ENCODE data around the gene ARHGEF16. TPM values are rescaled to one million over a fixed set of nuclear protein-coding genes. Genes with fewer than 3 reads are reported as not detected.

Gene ARHGEF16
- total RNA-seq, 1 donor from 2014 or later: 1.6 TPM

GRCh38 chr1:3466366-3467075 is 12.1 kb downstream of the ARHGEF16 start:
- DNase-seq (ENCODE audit: low spot score): no peak

DNA sequence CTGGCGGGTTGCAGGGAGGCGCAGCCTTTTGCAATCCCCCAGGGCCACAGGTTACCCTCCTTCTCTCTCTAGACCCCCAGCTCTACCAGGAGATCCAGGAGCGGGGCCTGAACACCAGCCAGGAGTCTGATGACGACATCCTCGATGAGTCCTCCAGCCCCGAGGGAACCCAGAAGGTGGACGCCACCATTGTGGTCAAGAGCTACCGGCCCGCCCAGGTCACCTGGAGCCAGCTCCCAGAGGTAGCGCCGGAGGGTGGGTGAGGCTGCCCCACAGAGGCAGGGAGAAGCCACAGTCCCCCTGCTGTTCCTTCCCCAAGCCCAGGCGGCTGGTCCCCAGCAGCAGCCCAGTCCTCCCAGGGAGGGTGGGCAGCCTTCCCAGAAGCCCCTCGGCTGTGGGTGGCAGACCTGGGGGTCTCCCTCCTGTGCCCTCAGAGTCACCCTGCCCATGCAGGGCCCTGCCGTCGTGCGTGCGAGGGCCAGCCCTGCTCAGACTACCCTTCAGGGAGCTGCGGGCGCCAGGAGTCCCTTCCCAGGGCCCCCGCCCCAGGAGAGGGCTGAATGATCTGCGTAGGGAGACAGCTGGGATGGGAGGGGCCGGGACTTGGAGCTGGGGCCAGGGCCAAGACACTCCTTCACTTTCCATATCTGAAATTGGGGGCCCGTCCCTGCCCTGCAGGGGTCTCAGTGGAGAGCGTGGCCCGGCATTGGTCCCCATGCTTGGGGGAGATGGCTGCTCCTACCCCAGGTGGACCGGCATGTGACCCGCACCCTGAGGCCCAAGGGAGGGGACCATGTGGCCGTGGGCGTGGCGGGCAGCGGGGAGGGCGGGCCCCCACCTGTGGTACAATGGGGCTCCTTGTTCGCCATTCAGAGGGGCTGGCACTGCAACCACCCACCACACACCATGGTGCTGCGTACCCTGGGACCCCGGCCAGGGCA is 12.9 kb downstream of the ARHGEF16 start:
- DNase-seq (ENCODE audit: low spot score): no peak

- no peak for DNase-seq (ENCODE audit: low spot score)
These were observed 14.0 kb downstream of the ARHGEF16 start for GRCh38 chr1:3468236-3469103.

- no peak for DNase-seq (ENCODE audit: low spot score)
These were observed 14.8 kb downstream of the ARHGEF16 start for GRCh38 chr1:3469104-3469848.

DNA sequence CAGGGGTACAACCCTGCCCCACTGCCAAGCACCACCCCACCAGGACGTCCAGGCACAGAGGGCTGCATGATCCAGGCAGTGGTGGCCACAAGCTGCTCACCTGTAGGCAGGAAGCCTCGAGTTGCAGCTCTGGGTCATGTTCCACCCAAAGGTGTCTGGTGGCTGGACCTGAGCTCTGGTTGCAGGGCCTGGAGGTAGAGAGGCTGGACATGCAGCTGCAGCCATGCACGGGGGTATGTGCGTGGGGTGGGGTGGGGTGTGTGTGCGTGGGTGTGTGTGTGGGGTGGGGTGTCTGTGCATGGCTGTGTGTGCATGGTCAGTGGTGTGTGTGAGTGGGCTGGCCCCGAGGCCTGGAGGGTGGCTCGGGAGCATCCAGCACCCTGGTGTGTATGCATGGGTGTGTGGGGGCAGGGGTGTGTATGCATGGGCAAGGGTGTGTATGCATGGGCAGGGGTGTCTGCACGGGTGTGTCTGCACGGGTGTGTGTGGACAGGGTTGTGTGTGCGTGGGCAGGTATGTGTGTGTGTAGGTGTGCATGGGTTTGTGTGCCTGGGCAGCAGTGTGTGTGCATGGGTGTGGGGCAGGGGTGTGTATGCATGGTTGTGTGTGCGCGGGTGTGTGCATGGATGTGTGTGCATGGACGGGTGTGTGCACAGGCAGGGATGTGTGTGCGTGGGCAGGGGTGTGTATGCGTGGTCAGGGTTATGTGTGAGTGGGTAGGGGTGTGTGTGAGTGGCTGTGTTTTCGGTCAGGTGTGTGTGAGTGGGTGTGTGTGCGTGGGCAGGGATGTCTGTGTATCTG is 15.6 kb downstream of the ARHGEF16 start:
- no peak for DNase-seq (ENCODE audit: low spot score)

GRCh38 chr1:3470650-3471355 is 16.3 kb downstream of the ARHGEF16 start:
- no peak for DNase-seq (ENCODE audit: low spot score)

GRCh38 chr1:3471356-3472087 is 17.1 kb downstream of the ARHGEF16 start:
- no peak for DNase-seq (ENCODE audit: low spot score)

DNA sequence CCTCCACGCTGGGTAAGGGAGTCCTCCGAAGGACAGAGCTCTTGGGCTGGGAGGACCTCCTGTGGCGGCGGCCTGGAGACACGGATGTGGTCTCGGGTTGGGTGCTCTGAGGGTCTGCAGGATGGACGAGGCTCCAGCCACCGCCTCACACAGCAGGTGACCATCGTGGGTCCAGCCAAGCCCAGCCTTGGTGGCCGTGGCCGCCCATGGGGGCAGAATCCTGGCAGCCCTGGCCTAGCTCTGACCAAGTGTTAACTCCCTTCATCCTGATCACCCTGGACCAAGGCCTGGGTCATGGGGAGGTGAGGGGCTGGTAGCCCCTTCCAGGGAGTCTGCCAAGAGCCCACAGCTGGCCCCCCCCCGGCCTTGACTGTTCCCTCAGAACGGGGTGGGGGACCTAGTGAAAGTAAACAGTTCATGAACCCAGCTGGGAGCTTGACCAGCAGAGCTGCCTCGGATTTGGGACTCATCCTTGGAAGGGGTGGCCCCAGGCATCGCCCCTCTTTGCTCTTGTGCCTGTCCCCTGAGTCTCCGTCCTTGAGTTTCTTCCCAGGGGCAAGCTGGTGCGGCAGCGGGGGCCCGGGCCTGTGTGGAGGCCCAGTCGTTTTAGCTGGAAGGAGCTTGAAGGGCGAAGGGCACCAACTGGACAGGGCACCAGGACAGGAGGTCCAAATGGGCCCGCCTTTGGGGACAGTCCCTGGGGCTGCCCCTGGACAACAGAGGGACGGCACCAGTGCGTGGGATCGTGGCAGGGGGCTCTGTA is 17.8 kb downstream of the ARHGEF16 start:
- DNase-seq (ENCODE audit: low spot score): no peak

DNA sequence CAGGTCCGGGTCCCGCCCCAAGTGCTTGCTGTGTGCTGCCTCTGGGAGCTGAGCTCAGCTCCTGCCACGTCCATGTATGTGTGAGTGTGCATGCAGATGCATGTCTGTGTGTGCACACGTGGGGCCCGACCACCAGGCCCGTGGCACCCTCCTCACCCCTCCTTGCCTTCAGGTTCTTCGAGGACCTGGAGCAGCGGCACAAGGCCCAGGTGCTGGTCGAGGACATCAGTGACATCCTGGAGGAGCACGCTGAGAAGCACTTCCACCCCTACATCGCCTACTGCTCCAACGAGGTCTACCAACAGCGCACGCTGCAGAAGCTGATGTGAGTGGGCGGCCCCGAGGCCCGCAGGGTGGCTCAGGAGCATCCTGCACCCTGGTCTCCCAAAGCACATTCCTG is 18.4 kb downstream of the ARHGEF16 start:
- no peak for DNase-seq (ENCODE audit: low spot score)

GRCh38 chr1:3473381-3473844 is 18.9 kb downstream of the ARHGEF16 start:
- no peak for DNase-seq (ENCODE audit: low spot score)

- DNase-seq (ENCODE audit: low spot score): no peak
These were observed 19.6 kb downstream of the ARHGEF16 start for GRCh38 chr1:3474016-3474415.

GRCh38 chr1:3474421-3474820 is 20.0 kb downstream of the ARHGEF16 start:
- no peak for DNase-seq (ENCODE audit: low spot score)

DNA sequence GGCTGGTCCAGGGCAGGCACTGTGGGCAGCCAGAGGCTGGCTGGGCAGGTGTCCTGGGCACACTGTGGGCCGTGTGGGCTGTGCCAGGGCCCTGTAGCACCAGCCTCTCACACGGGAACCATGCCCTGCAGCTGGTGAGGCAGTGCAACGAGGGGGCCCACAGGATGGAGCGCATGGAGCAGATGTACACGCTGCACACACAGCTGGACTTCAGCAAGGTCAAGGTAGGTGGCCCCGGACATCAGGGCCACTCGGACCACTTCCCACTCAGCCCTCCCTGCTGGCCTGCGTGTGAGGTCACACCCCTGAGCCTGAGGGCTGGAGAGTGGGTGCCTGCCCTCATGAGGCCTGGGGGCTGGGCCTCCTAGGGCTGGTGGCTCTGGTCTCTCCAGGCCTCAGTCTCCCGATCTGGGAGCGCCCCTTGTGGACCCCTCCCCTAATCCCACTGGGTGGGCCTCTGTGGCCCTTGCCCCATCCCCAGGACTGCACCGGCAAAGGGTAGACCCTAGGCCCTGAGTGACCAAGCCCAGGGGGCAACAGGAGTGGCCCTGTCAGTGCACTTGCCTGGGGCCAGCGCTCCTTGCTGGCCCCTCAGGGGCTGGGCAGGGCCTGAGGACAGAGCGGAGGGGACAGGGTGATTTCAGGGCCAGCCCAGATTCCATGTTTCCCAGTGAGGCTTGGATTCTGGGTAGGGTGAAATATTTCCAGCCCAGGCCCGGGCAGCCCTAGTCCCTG is 21.5 kb downstream of the ARHGEF16 start:
- DNase-seq (ENCODE audit: low spot score): no peak

DNA sequence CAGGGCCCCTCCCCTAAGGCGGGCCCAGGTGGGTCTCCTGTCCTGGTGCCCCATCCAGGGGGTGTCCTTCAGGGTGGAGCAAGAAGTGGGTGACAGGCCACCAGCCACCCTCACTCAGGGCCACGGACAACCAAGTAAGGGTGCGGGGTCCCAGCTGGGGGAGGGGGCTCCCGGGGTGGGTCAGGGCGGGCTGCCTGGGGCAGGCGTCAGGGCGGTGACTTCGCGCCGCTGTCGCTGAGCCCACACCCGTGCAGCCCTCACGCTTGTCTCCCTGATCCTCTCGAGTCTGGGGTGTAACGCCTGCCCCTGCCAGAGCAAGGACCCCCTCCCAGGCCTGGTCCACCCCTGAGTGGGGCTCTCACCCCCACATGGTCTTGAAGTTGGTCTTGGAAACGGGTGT is 22.2 kb downstream of the ARHGEF16 start:
- no peak for DNase-seq (ENCODE audit: low spot score)

DNA sequence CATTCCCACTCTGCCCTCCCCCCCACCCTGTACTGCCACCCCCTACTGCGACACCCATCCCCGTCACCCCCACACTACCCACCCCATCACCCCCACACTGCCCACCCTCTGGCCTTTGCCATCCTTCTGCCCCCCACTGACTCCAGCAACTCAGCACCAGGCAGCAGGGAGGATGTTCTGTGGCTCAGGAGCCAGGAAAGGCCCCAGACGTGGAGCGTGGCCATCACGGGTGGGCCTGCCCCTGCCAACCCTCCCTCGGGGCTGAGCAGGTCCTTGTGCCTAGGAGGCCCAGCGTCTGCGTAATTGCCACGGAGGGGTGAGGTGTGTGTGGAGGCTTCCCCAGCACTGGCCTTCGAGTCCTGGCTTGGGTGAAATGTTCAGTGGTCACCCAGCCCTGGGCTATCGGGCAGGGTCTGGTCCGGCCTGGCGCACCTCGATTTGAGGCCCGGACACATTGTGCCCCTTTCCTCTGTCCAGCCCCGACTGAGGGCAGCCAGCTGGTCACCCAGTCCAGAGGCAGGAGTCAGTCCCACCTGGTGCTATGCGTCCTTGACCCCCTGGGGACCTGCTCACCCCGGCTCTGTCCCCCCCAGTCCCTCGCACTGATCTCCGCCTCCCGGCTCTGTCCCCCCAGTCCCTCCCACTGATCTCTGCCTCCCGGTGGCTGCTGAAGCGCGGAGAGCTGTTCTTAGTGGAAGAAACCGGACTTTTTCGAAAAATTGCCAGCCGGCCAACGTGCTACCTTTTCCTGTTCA is 23.0 kb downstream of the ARHGEF16 start:
- no peak for DNase-seq (ENCODE audit: low spot score)

- no peak for DNase-seq (ENCODE audit: low spot score)
These were observed 23.7 kb downstream of the ARHGEF16 start for GRCh38 chr1:3478187-3478586.
